GM10266 (cell line): ENCODE data around the gene CFAP141.

Experiments used
- DNase-seq: peaks from one replicate; pipeline ENCODE4 v3.0.0; 2012; ENCODE audit errors: extremely low spot score
- TF ChIP-seq, protein P1 (sequence below): IDR thresholded peaks from 2 replicates; pipeline ENCODE4 v1.5.1; 2012; ENCODE audit warnings: mild to moderate bottlenecking, low read depth; ENCODE audit not compliant: control insufficient read depth, insufficient read depth; ENCODE audit errors: missing control alignments

The CFAP141 gene

DNA sequence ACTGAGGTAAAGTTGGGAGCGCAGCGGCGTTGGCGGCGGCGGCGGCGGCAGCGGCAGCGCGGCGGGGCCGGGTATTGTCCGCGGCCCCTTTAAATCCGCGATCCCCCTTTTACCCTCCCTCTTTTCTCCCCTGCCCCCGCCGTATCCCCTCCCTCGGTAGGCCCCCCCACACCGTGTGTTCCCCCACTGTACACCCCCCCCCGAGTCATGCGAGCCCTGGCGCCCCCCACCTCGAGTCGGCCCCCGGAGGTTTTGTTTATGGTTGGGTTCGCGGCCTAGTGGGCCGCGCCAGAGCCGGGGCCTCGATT lies 14.8 kb upstream of the CFAP141 start:
- TF ChIP-seq, protein P1, sequence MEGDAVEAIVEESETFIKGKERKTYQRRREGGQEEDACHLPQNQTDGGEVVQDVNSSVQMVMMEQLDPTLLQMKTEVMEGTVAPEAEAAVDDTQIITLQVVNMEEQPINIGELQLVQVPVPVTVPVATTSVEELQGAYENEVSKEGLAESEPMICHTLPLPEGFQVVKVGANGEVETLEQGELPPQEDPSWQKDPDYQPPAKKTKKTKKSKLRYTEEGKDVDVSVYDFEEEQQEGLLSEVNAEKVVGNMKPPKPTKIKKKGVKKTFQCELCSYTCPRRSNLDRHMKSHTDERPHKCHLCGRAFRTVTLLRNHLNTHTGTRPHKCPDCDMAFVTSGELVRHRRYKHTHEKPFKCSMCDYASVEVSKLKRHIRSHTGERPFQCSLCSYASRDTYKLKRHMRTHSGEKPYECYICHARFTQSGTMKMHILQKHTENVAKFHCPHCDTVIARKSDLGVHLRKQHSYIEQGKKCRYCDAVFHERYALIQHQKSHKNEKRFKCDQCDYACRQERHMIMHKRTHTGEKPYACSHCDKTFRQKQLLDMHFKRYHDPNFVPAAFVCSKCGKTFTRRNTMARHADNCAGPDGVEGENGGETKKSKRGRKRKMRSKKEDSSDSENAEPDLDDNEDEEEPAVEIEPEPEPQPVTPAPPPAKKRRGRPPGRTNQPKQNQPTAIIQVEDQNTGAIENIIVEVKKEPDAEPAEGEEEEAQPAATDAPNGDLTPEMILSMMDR: no peak
- DNase-seq: no peak

GRCh38 chr1:154220071-154220969 lies 14.2 kb upstream of the CFAP141 start, which contains the start of gene UBAP2L:
TSS of gene UBAP2L (plus strand) at chr1:154220955. CDS start at chr1:154225124, 4,169 bp downstream.
- TF ChIP-seq, protein P1: no peak
- DNase-seq: peak; percentile 94

DNA sequence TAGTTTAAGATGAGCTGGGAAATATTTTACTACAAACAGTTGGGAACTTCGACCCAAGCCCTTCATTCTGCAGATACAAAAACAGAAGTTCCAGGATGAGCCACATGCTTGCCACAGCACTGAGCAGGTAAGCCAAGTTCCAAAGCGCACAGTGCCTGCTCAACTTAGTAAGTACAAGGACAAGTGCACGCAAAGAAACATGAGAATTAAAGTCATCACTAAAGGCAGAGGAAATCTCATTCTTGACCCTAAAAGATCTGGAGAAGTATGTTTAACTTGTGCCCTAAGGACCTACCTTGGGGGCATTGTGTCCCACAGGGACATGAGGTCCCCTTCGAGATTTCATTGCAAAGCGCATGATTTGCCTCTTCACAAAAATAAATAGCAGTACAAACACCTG lies 13.4 kb upstream of the CFAP141 start:
- no peak for DNase-seq
- TF ChIP-seq, protein P1: no peak

- DNase-seq: no peak
- TF ChIP-seq, protein P1: no peak
These were observed 12.4 kb upstream of the CFAP141 start for GRCh38 chr1:154218545-154218944.

DNA sequence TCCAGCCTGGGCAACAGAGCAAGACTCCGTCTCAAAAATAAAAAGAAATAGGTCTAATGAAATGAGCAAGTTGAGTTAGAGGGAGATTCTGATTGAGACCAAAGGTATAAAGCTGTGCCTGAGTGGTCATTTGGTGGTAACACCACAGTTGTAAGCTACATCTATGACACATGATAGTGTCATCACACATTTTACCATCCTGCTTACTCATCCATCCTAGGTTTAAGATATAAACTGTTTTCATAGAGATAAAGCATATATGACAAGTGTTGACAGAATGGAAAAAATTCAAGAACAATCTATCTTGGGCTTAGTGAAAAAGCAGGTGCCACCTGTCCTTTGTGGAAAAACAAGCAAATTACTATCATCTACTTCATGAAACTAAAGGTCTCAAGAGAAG lies 7.1 kb upstream of the CFAP141 start:
- TF ChIP-seq, protein P1: no peak
- no peak for DNase-seq

DNA sequence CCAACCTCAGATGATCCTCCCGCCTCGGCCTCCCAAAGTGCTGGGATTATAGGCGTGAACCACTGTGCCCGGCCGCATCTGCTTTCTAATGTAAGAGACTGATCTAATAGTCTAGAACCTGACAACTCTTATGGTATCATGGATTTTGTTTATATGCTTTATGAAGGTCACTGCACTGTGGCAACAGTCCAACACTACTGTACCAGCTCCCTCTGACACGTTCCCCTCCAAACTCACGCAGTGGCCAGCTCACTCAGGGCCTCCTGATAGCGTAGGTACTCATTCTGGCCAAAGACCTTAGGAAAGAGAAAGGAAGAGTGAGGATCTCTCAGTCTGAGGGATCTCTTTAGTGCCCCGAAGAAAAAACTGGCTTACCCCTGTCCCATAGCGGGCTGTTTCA lies 6.0 kb upstream of the CFAP141 start:
- TF ChIP-seq, protein P1: no peak
- DNase-seq: no peak

GRCh38 chr1:154208677-154209388 lies 2.7 kb upstream of the CFAP141 start:
- DNase-seq: no peak
- TF ChIP-seq, protein P1: no peak
